VCaP (cell line): ENCODE data around the gene MYLK.

Experiments used
- H3K27ac ChIP-seq: fragments of 450-650 bp; 2 replicates; pipeline ENCODE4 v1.5.1; 2017
- TF ChIP-seq, protein P1 (sequence below): fragments of 450-650 bp; conservative IDR thresholded peaks from 2 replicates; pipeline ENCODE4 v1.5.1; 2017; ENCODE audit warnings: mild to moderate bottlenecking, moderate library complexity

The MYLK gene

DNA sequence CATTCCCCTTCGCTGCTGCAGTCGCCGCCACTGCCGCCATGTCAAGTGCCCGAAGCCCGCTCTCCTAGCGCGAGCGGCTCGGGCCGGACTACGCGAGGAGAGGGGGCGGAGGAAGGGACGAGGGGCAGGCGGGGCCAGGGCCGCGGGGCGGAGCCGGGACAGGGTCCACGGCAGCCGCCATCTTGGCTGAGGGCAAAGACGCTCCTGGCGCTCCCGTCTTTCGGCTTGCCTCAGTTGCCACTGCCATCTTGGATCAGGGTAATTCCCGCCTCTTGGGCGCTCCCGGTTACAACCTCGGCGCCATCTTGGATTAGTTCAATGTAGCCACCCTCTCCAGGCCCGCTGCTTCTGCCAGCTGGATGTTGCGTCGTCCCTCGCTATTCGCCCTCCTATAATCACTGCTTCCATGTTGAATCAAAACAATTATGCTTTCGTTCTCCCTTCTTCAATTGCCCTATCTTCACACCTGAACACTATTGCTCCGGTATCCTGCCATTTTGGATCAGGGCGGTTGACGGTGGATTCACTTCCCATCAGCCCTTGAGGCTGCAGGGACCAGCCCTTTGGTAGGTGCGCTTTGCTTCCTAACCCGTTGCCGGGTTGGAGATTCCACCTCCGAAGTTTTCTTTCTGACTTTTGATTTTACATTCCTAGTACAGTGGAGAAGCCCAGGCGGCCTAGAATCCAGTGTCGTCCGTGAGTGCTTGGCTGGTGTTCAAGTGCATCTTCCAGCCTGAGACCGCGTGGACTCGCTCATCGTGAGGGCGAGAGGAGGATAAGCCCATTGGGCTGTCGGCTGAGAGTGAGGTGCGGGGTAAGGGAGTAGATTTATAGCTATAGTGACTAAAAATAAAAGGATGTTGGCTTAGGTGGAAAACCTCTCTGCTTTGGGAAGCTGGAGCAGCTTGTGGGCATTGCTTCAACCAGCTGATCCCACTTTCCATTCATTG, 298.9 kb downstream of the MYLK start, which contains the start of gene HACD2:
HACD2 (minus strand) TSS at position 66 of the 950 bp plus-strand sequence; CDS start at position 40, 26 bp downstream.
- TF ChIP-seq, protein P1, sequence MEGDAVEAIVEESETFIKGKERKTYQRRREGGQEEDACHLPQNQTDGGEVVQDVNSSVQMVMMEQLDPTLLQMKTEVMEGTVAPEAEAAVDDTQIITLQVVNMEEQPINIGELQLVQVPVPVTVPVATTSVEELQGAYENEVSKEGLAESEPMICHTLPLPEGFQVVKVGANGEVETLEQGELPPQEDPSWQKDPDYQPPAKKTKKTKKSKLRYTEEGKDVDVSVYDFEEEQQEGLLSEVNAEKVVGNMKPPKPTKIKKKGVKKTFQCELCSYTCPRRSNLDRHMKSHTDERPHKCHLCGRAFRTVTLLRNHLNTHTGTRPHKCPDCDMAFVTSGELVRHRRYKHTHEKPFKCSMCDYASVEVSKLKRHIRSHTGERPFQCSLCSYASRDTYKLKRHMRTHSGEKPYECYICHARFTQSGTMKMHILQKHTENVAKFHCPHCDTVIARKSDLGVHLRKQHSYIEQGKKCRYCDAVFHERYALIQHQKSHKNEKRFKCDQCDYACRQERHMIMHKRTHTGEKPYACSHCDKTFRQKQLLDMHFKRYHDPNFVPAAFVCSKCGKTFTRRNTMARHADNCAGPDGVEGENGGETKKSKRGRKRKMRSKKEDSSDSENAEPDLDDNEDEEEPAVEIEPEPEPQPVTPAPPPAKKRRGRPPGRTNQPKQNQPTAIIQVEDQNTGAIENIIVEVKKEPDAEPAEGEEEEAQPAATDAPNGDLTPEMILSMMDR, result no peak
- H3K27ac ChIP-seq, result peak within 1 kb of the TSS; percentile 98

GRCh38 chr3:123584284-123584987, 299.7 kb downstream of the MYLK start:
- TF ChIP-seq, protein P1, result peak; percentile 42
- peak overlapping the region; percentile 98 for H3K27ac ChIP-seq

DNA sequence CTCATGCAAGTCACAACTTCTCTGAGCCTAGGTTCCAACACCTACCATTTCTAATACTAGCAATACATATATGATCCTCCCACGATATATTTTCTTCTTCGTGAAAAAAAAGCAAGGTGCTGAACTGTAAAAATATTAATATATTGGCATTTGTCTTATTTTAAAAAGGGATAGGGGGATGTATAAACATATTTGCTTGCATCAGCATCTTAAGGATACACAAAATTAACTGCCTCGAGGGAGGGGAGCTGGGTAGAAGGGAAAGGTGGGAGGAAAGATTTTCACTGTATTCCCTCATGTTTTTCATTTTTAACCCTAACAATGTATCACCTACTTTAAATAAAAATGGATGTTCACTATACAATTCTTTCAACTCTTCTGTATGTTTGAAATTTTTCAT, 300.6 kb downstream of the MYLK start:
- H3K27ac ChIP-seq, result peak overlapping the region; percentile 98
- TF ChIP-seq, protein P1, result no peak

DNA sequence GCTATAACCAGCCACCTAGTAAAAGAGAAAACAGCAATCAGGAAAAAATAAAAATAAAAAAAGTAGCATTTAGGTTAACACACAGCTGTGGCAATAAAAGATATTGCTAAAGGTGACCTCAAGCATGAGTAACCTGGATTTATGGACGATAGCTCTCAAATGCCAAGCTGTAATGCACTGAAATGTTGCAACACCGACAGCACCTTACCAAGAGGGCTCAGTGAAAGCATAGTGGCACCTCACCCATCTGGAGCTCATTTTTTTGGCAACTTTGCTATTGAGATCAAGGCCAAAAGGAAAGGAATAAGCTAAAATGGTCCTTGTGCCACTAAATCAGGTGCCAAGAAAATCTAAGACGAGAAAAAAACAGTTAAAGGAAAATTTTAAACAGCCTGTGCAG, 301.8 kb downstream of the MYLK start:
- TF ChIP-seq, protein P1, result no peak

GRCh38 chr3:123576122-123576521, 308.0 kb downstream of the MYLK start:
- H3K27ac ChIP-seq, result no peak overlapping the region
- TF ChIP-seq, protein P1, result no peak

More for the DNA sequence above, 301.8 kb downstream of the MYLK start:
- peak overlapping the region; percentile 98 for H3K27ac ChIP-seq

- H3K27ac ChIP-seq, result no peak overlapping the region
- TF ChIP-seq, protein P1, result no peak
Observed at GRCh38 chr3:123571973-123572365, 312.2 kb downstream of the MYLK start.

DNA sequence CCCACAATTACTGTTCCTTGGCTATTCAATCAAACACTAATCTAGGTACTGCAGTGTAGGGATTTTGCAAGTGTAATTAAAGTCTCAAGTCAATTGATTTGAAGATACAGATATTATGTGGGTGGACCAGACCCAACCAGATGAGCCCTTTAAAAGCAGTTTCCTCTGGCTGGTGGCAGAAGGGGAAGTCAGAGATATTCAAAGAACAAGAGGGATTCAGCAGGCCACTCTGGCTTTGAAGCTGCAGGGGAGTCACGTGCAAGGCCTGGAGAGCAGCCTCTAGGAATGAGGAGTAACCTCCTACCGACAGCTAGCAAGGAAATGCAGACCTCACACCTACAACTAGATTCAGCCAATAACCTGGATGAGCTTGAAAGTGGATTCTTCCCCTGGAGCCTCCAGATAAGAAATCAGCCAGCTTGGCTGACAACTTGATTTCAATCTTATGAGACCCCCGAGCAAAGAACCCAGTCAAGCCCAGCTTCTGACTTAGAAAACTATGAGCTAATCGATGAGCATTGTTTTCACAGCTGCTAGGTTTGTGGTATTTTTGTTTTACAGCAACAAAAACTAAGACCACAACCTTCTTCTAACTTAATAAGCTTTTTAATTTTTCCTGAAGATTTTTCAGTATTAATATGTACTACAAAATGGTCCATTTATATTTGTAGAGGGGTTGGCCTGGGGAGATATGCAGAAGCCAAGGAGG, 312.7 kb downstream of the MYLK start:
- no peak overlapping the region for H3K27ac ChIP-seq

More for the DNA sequence above, 312.7 kb downstream of the MYLK start:
- TF ChIP-seq, protein P1, result no peak
